Karpas-422 (cell line): ENCODE measurements around the gene CTRB1. TPM values are rescaled to one million over a fixed set of nuclear protein-coding genes. Genes with fewer than 3 reads are reported as not detected.
A peak's percentile ranks its signal among the peaks of the same experiment; 100 is the strongest.

Source experiments
- DNase-seq: peaks from one replicate; pipeline ENCODE4 v3.0.0-alpha.2; 2015
- H2AFZ ChIP-seq: fragments of 200-600 bp; sonication (generic); 2 replicates; pipeline ENCODE4 v1.6.1; 2014; ENCODE audit warnings: antibody characterized with exemption, low read length, mixed read lengths
- H3K27ac ChIP-seq: fragments of 200-600 bp; sonication (generic); 2 replicates; pipeline ENCODE4 v1.5.1; 2014; ENCODE audit warnings: mild to moderate bottlenecking, low read length, moderate library complexity
- H3K27me3 ChIP-seq: fragments of 200-600 bp; sonication (generic); 2 replicates; pipeline ENCODE4 v1.6.1; 2014; ENCODE audit warnings: low read length, mixed read lengths
- H3K36me3 ChIP-seq: fragments of 200-600 bp; sonication (generic); 2 replicates; pipeline ENCODE4 v1.6.1; 2014; ENCODE audit warnings: low read length, mixed read lengths; ENCODE audit not compliant: insufficient read depth
- H3K4me1 ChIP-seq: fragments of 200-600 bp; sonication (generic); 2 replicates; pipeline ENCODE4 v1.6.1; 2014; ENCODE audit warnings: mild to moderate bottlenecking, low read length, mixed read lengths
- H3K4me2 ChIP-seq: fragments of 200-600 bp; sonication (generic); 2 replicates; pipeline ENCODE4 v1.6.1; 2014; ENCODE audit warnings: low read length, low read depth, mild to moderate bottlenecking; ENCODE audit not compliant: poor library complexity, severe bottlenecking
- H3K4me3 ChIP-seq: fragments of 200-600 bp; sonication (generic); 2 replicates; pipeline ENCODE4 v1.5.1; 2014; ENCODE audit warnings: mild to moderate bottlenecking, antibody characterized with exemption, low read length, mixed read lengths
- H3K79me2 ChIP-seq: fragments of 200-600 bp; sonication (generic); 2 replicates; pipeline ENCODE4 v1.6.1; 2014; ENCODE audit warnings: mild to moderate bottlenecking, low read length, mixed read lengths
- H3K9ac ChIP-seq: fragments of 200-600 bp; sonication (generic); 2 replicates; pipeline ENCODE4 v1.6.0; 2014; ENCODE audit warnings: low read length
- H3K9me2 ChIP-seq: fragments of 200-600 bp; sonication (generic), shearing (Covaris generic); replicated peaks from 2 replicates; pipeline ENCODE4 v1.6.0; 2014; ENCODE audit warnings: mild to moderate bottlenecking, low read length, moderate library complexity; ENCODE audit not compliant: insufficient read depth
- H3K9me3 ChIP-seq: fragments of 300-700, 200-600 bp; sonication (generic); 2 replicates; pipeline ENCODE4 v1.6.1; 2014; ENCODE audit warnings: low read length, mixed read lengths
- H4K20me1 ChIP-seq: fragments of 200-600 bp; sonication (generic); 2 replicates; pipeline ENCODE4 v1.6.1; 2014; ENCODE audit warnings: mild to moderate bottlenecking, antibody characterized with exemption, low read length, low read depth; ENCODE audit not compliant: insufficient read depth
- total RNA-seq: library from RNA; depleted of rRNA; stranded (reverse); fragments of >200 nt; shearing (Covaris generic); gene quantifications from 2 replicates; pipeline ENCODE4 v1.2.3, GENCODE V29; 2014; ENCODE audit warnings: low replicate concordance; rRNA removed

The CTRB1 gene
- total RNA-seq = not detected in 2 replicates

GRCh38 chr16:75218256-75219076 lies at the start of gene CTRB1:
CTRB1 (plus strand) TSS chr16:75218988; CDS start chr16:75219008, 20 bp downstream.
- no peak for DNase-seq
- Histone ChIP-seq H3K27ac (no peak within 1 kb of the TSS), H3K27me3 (no peaks in the 10 kb centered on the region), H3K9me2 (no peaks in the 10 kb centered on the region), H3K4me3 (no peak within 1 kb of the TSS), H3K79me2 (no peaks in the 10 kb centered on the region), H3K4me2 (peak within 1 kb of the TSS; percentile 32), H4K20me1 (no peaks in the 10 kb centered on the region), H3K9ac (no peak within 1 kb of the TSS), H3K9me3 (no peaks in the 10 kb centered on the region), H3K36me3 (no peaks in the 10 kb centered on the region), H3K4me1 (0 out of 2 replicates have a peak, but pooled peaks cover 2% of the 10 kb centered on the region), H2AFZ (no peak within 1 kb of the TSS)

DNA sequence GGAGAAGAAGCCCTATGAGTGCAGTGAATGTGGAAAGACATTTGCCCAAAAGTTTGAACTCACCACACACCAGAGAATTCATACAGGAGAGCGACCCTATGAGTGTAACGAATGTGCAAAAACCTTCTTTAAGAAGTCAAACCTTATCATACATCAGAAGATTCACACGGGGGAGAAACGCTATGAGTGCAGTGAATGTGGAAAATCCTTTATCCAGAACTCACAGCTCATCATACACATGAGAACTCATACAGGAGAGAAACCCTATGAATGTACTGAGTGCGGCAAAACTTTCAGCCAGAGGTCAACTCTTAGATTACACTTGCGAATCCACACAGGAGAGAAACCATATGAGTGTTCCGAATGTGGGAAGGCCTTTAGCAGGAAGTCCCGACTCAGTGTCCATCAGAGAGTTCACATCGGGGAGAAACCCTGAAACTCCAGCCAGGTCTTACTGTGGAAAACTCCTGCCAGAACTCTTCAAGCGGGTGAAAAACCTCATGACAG lies 48.8 kb upstream of the CTRB1 start:
- Histone ChIP-seq H3K27ac (no peak overlapping the region), H3K4me1 (no peaks in the 10 kb centered on the region), H3K9me2 (no peaks in the 10 kb centered on the region), H3K27me3 (no peaks in the 10 kb centered on the region), H3K79me2 (no peaks in the 10 kb centered on the region), H3K36me3 (peaks cover 65% of the 10 kb centered on the region), H4K20me1 (no peaks in the 10 kb centered on the region), H3K4me3 (no peak overlapping the region), H3K4me2 (no peak overlapping the region), H3K9me3 (peaks cover 72% of the 10 kb centered on the region), H3K9ac (no peak overlapping the region), H2AFZ (no peak overlapping the region)
- DNase-seq = no peak

DNA sequence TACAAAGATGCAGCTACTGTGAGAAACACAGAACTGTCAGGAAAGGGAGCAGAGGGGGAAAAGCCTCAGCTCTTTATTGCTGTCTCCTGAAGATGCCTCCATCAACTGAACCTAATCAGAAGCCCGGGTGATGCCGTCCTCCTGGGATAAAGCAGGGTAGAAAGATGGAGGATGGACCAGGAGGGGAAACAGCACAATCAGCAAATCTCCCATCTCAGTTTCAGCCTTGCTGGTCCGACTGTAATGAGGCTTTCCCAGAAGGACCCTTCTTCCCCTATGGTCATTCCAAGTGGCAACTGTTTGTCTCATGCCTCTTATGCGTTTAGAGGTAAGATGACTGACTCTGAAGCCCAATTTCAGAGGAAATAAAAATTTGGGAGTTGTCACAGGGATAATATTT lies 46.2 kb upstream of the CTRB1 start:
- H3K27ac ChIP-seq = no peak overlapping the region
- no peaks in the 10 kb centered on the region for H3K9me2 ChIP-seq
- H3K9ac ChIP-seq = no peak overlapping the region
- peaks cover 44% of the 10 kb centered on the region for H3K36me3 ChIP-seq
- H3K4me1 ChIP-seq = no peaks in the 10 kb centered on the region
- H3K79me2 ChIP-seq = no peaks in the 10 kb centered on the region
- H3K4me2 ChIP-seq = no peak overlapping the region
- H4K20me1 ChIP-seq = no peaks in the 10 kb centered on the region
- H3K9me3 ChIP-seq = peaks cover 69% of the 10 kb centered on the region
- no peaks in the 10 kb centered on the region for H3K27me3 ChIP-seq
- no peak overlapping the region for H2AFZ ChIP-seq
- no peak overlapping the region for H3K4me3 ChIP-seq
- DNase-seq = no peak

GRCh38 chr16:75175074-75175473 lies 43.7 kb upstream of the CTRB1 start:
- Histone ChIP-seq H3K4me1 (peaks cover 5% of the 10 kb centered on the region), H3K27ac (no peak overlapping the region), H2AFZ (no peak overlapping the region)

DNA sequence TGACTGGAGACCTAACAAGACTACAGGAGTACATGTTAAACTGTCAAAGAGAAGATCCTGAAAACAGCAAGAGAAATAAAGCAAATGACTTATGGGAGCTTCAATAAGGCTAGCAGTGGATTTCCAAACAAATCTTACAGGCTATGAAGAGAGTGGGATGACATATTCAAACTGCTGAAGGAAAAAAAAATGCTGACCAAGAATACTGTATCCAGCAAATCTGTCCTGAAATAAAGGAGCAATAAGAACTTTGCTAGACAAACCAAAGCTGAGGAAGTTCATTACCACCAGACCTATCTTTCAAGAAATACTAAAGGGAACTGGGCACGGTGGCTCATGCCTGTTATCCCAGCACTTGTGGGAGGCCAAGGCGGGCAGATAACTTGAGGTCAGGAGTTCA lies 41.9 kb upstream of the CTRB1 start:
- H3K4me1 ChIP-seq = peaks cover 5% of the 10 kb centered on the region
- peaks cover 27% of the 10 kb centered on the region for H3K9me3 ChIP-seq

More at GRCh38 chr16:75175074-75175473, 43.7 kb upstream of the CTRB1 start:
- Histone ChIP-seq H3K36me3 (peaks cover 19% of the 10 kb centered on the region), H3K9me3 (peaks cover 46% of the 10 kb centered on the region), H3K9me2 (no peaks in the 10 kb centered on the region), H3K4me2 (no peak overlapping the region), H3K79me2 (no peaks in the 10 kb centered on the region), H3K27me3 (no peaks in the 10 kb centered on the region), H3K4me3 (no peak overlapping the region), H4K20me1 (no peaks in the 10 kb centered on the region), H3K9ac (no peak overlapping the region)
- no peak for DNase-seq

DNA sequence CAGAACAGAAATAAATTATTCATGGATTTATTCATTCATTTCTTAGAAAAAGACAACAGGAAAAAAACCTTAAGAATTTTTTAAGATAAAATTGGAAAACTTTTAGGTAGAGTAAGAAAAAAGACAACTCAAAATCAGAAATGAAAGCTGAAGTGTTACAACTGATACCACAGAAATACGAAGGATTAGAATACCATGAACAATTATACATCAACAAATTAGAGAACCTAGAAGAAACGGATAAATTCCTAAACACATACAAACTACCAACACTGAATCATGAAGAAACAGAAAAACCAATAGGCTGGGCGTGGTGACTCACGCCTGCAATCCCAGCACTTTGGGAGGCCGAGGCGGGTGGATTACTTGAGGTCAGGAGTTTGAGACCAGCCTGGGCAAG lies 39.6 kb upstream of the CTRB1 start:
- Histone ChIP-seq H3K79me2 (no peaks in the 10 kb centered on the region), H3K4me3 (no peak overlapping the region), H3K4me2 (peak overlapping the region; percentile 36), H3K36me3 (no peaks in the 10 kb centered on the region), H3K27me3 (no peaks in the 10 kb centered on the region), H3K4me1 (peaks cover 5% of the 10 kb centered on the region), H4K20me1 (no peaks in the 10 kb centered on the region), H3K9me2 (no peaks in the 10 kb centered on the region), H3K27ac (no peak overlapping the region), H3K9me3 (peaks cover 13% of the 10 kb centered on the region), H3K9ac (no peak overlapping the region), H2AFZ (no peak overlapping the region)
- no peak for DNase-seq

More for the DNA sequence above, 41.9 kb upstream of the CTRB1 start:
- Histone ChIP-seq H3K9ac (no peak overlapping the region), H4K20me1 (no peaks in the 10 kb centered on the region), H3K9me2 (no peaks in the 10 kb centered on the region), H2AFZ (no peak overlapping the region), H3K27ac (no peak overlapping the region), H3K36me3 (peaks cover under 1% of the 10 kb centered on the region; the same call in 1 of the 2 replicates), H3K4me3 (no peak overlapping the region), H3K27me3 (no peaks in the 10 kb centered on the region), H3K4me2 (no peak overlapping the region), H3K79me2 (no peaks in the 10 kb centered on the region)
- no peak for DNase-seq

GRCh38 chr16:75181630-75182029 lies 37.2 kb upstream of the CTRB1 start:
- H3K4me2 ChIP-seq = no peak overlapping the region
- no peaks in the 10 kb centered on the region for H3K36me3 ChIP-seq
- peaks cover 1% of the 10 kb centered on the region; the same call in 1 of the 2 replicates for H3K9me3 ChIP-seq
- peaks cover 5% of the 10 kb centered on the region for H3K4me1 ChIP-seq
- H3K9me2 ChIP-seq = no peaks in the 10 kb centered on the region
- H3K27ac ChIP-seq = no peak overlapping the region
- no peak overlapping the region for H3K9ac ChIP-seq
- H2AFZ ChIP-seq = no peak overlapping the region
- H3K79me2 ChIP-seq = no peaks in the 10 kb centered on the region
- no peaks in the 10 kb centered on the region for H4K20me1 ChIP-seq
- H3K27me3 ChIP-seq = no peaks in the 10 kb centered on the region
- no peak for DNase-seq
- H3K4me3 ChIP-seq = no peak overlapping the region

GRCh38 chr16:75188832-75189477 lies 29.8 kb upstream of the CTRB1 start:
- H3K27ac ChIP-seq = no peak overlapping the region
- H3K27me3 ChIP-seq = no peaks in the 10 kb centered on the region
- no peak for DNase-seq
- H4K20me1 ChIP-seq = no peaks in the 10 kb centered on the region
- no peaks in the 10 kb centered on the region for H3K9me2 ChIP-seq
- no peaks in the 10 kb centered on the region for H3K9me3 ChIP-seq
- H3K4me3 ChIP-seq = no peak overlapping the region
- H2AFZ ChIP-seq = no peak overlapping the region
- no peaks in the 10 kb centered on the region for H3K4me1 ChIP-seq
- H3K36me3 ChIP-seq = no peaks in the 10 kb centered on the region
- H3K9ac ChIP-seq = no peak overlapping the region
- H3K79me2 ChIP-seq = no peaks in the 10 kb centered on the region
- H3K4me2 ChIP-seq = no peak overlapping the region
